Inflammatory macrophage treated with lipopolysaccharide for 4 hours (primary cell): ENCODE data around the gene EVA1A.
A peak's percentile ranks its signal among the peaks of the same experiment; 100 is the strongest.
"Not testable (repeated sequence)": the region's sequence is repeated elsewhere in the genome, so short reads cannot be mapped to it uniquely, and the experiment has no call there.

Experiments
- DNase-seq: peaks from one replicate; pipeline ENCODE4 v3.0.0-alpha.2; 2020

The EVA1A gene

DNA sequence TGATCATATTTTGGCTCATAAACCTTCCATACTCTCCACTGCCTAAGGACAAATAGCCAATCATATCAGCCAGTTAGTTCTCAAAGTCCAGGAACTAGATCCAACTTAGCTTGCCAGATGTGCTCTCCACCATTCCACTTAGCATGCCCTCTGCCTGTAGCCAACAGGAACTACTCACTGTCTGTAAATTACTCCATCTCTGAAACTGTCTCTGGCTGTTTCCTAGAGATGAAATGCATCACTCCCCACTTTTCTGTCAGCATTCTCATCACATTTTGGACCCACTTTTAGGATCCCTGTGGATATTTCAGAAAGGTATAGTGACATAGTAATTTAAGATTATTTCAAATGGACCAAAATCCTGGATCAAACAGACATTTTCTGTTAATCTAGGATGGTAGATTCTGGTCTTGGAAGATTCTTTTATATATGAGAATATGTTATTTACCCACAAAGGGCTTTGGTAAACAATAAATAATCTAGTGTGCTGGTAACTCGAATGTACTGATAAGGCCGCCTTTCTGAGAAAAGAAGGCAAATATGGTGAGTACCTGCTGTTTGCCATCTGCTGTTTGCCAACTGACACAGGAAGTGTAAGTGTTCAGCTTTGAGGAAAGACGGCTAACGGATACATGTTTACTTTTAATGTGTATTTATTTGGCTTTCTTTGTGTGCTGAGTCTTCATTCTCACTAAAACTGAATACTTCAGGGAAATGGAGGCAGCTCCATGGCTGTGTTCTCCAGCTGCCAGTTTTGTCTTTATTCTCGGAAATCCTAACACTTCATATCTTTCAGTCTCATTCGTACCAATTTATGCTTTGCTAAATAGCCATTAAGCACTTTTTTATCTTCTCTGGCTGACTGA lies 79.5 kb downstream of the EVA1A start:
- DNase-seq = no peak

DNA sequence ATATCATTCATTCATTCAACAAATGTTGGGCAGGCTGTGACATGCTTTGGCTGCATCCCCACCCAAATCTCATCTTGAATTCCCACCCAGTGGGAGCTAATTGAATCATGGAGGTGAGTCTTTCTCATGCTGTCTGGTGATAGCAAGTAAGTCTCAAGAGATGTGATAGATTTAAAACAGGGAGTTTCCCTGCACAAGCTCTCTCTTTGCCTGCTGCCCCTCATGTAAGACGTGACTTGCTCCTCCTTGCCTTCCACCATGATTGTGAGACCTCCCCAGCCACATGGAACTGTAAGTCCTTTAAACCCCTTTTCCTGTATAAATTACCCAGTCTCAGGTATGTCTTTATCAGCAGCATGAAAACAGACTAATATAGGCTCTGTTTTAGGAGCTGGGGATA lies 83.0 kb downstream of the EVA1A start:
- DNase-seq = not testable (repeated sequence)

DNA sequence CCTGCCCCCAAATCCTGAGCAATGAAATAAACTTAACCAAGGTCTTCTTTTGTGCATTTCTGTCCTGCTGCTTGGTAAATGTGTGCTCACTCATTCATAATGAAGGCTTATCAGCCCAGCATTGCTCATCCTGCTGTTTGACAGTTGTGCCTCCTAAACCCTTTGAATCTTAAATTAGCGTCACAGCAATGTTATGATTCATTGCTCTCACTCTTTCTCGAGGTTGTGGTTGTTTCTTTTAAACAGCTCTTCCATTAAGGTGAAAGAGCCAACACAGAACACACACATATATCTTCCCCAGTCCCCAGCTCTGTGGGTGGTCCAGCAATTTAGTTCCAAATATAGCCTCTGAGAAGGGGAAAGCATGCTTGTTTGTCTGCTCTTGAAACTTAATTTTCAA lies 84.0 kb downstream of the EVA1A start:
- DNase-seq = no peak

DNA sequence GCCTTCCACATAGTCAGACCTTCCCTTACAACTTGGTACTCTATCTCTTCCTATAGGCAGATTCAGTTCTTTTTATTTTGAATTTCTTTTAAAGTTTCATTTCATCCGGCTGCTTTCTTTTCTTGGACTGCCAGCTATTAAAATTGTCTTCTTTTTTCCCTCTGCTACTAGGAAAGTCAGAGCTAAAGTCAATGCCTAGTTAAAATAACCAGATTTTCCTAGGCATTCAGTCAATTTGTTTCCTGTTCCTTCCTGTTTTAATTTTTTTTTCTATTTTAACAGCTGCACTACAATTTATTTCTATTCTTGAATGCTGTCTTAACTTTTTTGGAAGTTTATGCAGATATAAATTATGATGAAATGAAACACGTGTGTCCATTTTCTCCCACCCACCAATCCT lies 84.8 kb downstream of the EVA1A start:
- no peak for DNase-seq

DNA sequence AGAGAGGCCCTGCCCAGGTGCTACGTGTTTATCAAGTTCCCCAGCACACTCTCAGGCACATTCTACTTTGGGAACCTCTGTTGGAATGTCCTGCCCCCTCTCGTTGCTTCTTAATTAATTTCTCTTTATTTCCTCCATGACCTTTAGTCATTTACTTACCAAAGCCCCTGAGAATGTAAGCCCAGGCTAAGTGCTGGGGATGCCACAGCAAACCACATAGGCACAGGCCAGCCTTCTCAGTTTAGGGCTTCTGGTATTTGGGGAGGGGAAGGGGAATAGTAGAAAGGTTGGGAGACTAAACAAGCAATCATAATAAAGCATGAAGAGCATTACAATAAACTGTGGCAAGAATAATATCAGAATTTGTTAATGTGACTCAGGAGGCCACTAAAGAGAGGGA lies 85.7 kb downstream of the EVA1A start:
- no peak for DNase-seq

DNA sequence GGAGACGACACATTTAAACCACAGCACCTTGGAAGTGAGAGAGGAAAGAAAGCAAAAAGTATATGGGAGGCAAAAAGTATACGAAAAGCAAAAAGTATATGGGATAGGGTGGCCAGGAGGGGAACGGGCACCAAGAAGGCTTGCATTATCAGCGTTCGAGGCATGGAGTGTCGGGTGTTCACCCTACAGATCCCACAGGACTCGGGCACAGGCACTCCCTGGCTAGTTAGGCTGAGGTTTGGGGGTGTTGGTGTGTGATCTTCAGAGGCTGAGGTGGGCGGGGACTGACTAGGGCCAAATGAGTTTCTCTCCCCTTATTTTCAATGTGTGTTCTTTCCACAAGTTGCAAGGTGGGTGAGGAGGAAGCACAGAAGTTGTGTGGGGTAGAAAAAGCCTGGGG lies 86.6 kb downstream of the EVA1A start:
- DNase-seq = no peak

DNA sequence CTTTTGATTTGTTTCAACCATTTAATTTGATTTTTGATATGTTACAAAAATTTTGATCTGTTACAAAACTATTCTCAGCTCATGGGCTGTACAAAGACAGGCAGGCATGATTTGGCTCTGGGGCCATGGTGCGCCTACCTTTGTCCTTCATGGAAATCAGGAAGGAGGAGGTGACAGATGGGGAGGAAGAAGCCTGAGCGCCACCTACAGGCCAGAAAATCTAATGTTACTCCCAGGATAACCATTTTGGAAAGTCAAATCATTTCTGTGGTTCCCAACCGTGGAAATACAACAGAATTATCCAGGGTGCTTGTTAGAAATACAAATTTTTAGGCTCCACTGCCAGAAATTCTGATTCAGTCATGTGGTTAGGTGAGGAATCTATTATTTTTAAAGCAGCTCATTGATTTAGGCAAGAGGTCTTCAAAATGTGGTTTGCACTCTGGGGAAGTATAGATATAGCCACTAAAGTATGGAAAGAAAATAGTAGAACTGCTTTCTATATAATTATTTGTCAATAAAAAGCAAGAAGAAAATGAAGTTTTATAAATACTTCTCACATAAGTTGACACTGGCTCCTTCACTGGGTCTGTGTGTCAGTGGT lies 93.9 kb downstream of the EVA1A start:
- peak; percentile 6 for DNase-seq

DNA sequence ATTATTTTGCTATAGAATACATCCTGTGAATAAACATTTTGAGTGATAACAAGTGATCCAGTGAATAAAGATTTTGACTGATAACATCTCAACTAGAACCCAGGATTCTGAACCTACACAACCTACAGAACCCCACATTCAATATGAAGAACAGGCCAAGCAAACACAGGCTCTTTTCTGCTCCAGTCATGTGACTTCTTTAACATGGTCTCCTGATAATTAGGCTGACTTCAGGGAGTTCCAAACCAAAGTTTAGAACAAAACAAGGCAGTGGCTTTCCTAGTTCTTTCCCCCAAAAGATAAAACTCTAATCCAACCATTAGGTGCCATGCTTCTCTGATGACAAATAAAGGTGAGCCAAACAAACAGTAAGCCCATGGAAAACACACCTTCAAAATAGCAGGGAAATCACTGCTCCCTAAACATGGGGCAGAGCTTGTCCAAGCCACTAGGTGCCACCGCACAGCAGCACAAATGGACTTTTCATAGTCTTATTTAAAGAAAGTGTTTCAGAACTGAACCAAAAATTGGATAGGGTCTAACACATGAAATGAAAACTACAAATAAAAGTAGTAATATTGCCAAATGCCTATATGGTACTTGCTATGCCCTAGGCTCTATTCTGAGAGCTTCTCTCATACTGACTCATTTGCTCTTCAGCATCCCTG lies 95.3 kb downstream of the EVA1A start:
- DNase-seq = no peak

DNA sequence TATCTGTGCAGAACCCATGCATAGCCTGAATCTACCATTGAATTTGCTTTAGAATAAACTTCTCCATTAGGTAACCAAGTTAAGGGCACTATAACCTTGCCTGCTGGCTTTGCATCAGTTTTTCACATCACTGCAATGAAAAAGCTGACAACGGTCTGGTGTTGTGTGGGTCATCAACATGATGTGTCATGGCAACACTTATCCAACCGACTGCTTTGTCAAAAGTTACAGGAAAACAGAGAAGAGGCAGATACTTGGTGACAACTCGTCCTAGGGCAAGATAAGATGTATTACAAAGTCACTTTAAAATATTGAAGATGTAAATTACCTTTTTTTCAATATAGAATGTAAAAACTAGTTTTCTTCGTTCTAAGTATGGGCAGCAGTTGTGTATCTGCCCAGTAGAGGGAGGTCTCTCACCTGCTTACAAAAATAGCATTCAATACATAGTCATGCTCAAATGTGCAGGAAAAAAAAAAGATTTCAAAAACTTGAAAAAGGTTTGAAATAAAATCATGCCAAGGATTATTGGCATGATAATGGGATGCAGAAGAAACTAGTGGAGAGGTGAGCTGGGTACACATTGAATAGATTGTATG lies 96.3 kb downstream of the EVA1A start:
- no peak for DNase-seq

DNA sequence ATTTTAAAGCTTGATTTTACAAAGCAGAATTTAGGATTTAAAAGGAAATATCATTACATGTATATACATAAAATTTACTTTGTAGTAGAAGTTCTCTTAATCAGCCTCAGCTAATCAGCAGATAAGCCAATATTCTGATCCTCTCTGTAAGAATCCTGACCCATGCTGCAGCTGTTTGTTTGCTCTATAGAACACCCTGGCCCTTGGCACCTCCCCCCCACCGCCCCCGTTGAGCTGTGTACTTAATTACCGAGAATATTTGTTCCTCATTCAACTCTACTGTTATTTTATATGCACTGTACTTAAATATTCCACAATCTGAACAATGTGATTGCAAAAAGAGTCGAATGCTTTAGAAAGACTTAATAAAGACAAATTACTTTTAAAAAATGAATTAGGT lies 98.0 kb downstream of the EVA1A start:
- DNase-seq = no peak

DNA sequence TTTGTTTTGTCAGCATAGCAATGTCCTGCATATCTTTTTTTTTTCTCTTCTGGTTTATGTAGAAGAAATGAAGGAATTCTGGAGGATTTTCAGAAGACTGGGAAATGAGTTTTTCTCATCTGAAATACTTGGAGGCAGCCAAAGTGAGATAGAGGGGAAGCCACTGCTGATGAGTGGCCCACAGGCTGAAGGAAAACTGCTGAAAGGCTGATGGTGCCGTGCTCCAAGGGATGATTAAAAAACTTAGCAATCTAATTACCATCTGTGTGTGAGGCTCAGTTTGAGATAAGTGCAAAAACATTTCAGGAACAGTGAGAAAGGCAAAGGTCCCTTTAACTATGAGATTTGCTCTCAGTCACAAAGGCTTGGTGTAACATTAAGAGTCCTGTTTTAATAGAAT lies 98.5 kb downstream of the EVA1A start:
- DNase-seq = no peak

DNA sequence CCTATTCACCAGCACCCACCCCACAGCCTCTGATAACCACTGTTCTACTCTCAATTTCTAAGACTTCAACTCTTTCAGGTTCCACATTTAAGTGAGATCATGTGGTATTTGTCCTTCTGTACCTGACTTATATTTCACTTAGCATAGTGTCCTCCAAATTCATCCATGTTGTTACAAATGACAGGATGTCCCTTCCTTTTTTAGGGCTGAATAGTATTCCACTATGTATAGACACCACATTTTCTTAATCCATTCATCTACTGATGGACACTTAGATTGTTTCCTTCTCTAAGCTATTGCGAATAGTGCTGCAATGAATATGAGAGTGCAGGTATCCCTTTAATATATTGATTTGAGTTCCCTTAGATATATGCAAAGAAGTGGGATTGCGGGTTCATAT lies 100.1 kb downstream of the EVA1A start:
- DNase-seq = no peak

DNA sequence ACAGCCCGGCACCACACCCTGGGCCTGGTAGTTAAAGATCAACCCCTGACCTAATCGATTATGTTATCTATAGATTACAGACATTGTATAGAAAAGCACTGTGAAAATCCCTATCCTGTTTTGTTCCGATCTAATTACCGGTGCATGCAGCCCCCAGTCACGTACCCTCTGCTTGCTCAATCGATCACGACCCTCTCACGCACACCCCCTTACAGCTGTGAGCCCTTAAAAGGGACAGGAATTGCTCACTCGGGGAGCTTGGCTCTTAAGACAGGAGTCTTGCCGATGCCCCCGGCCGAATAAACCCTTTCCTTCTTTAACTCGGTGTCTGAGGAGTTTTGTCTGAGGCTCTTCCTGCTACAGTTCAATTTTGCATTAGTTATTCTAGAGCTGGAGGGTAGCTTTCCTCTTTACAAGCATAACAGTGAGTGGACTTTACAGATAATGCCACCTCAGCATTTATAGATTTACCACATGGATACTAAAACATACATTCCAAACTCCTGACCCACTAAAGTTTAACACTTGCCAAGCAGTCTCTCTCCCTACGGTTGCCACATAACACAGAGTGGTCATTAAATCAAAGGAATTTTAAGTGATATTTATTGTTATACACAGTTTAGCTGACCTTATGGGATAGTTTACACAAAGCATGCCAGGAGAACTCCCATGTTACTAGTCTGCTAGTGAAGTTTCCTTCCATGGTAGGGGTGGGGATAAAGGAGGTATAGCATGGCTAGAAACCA lies 101.0 kb downstream of the EVA1A start:
- DNase-seq = no peak

DNA sequence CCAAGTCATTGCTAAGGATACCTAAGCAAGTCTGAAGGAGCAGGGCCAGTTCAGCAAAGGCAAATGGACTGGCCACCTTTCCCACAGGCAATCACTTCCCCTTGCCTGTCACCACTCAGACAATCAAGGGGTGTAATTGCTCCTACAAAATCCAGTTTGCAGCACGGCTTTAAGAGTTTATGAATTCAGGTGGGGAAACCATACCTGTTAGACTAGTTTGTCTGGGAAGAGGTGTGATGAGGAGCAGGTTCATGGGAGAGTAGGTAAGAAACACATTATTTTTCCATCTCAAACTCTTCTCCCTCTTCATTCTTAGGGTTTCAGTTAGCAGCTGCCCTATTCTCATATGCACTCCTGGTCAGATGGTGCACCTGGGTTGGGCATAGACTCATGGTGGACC lies 102.5 kb downstream of the EVA1A start:
- no peak for DNase-seq

DNA sequence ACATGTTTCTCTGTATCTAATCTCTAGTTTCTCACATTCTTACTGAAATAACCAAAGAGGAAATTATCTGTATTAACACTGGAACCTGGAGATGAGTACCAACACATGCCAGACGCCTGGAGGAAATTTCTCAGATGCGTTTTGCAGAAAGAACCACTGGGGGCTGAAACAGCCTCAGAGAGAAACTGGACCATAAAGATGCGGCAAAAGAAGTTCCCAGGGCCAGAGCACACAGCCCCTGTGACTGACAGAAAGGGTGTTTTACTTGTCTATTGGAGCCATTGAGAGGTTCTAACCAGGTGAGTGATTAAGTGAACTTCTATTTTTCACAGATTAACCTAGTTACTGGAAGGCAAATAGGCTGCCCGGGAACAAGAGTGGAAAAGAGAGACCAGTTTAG lies 103.9 kb downstream of the EVA1A start:
- DNase-seq = no peak

DNA sequence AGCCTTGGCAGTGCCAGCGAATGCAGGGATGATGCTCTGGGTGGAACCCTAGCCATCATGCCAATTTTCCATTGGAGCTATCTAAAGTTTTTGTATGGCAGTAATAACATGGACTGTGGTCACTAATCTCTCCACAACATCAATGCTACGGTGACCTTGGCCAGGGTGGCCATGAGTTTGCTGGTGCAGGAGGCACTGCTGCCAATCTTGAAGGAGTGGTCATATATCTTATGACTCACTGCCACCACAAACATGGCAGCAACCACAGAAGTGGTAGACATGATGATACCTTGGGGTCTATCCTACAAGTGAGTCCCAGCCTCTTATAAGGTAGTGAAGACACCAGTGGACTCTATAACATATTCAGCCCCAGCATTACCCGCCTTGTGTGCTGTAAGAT lies 104.6 kb downstream of the EVA1A start:
- no peak for DNase-seq

DNA sequence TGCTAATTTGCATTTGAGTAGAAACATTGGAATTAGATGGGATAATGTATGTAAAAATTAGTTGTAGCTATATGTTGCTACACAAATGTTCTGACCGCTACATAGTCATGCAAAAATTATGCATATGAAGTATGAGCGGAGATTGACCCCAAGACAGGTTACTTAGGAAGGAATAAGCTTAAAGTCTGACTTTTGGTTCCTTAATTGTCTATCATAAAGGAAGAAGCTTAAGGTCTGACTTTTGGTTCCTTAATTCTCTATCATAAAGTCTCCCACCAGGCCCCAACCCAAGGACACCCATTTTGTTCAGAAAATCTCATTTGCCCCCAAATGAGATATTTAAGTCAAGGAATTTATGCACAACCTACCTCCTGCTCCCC lies 106.5 kb downstream of the EVA1A start:
- no peak for DNase-seq

DNA sequence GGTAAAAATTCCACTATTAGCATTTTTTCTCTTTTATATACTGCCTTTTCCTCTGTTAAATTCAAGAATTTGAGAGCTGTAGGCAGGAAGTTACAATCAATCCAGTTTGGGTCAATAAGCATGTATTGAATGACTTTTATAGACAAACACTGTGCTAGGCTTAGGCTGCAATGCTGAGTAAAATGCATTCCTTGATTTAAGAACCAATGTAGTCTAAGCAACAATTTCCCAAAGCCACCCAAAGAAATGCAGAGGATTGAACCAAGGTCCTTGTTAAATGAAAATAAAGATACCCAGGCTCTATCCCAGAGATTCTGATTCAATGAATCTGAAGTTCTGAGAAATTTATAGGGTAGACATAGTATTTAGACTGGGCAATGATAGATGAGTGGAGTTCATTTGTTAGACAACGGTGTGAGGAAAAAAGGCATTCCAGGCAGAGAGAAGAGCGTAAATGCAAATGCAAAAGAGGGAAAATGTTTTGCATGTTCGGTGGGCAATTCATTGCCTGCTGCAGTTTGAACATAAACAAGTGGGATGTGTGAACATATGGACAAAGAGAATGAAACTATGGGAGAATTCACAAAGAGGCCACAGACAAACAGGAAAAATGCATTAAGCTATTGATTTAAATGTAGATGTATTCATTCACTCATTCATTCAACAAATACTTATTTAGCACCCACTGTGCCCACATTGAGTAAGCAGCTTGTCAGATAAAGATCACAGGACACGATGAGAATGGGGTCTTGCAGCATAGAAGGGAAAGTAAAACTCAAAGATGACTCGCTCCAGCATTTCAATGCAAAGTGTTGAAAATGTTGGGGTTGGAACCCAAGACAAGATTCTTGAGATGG lies 107.1 kb downstream of the EVA1A start:
- DNase-seq = no peak

DNA sequence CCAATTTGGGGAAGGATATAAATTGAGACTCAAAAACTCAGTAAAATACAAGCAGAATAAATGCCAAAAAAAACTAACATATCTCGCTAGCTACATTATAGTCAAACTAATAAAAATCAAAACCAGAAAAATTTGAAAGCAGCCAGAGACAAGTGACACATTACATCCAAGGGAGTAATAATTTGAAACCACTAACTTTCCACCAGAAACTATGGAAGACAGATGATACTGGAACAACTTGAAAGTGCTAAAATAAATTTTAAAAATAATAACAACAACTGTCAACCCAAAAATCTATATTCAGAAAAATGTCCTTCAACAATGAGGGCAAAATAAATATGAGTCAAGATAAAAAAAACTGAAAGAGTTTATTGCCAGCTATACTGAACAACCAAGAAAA lies 110.7 kb downstream of the EVA1A start:
- no peak for DNase-seq

DNA sequence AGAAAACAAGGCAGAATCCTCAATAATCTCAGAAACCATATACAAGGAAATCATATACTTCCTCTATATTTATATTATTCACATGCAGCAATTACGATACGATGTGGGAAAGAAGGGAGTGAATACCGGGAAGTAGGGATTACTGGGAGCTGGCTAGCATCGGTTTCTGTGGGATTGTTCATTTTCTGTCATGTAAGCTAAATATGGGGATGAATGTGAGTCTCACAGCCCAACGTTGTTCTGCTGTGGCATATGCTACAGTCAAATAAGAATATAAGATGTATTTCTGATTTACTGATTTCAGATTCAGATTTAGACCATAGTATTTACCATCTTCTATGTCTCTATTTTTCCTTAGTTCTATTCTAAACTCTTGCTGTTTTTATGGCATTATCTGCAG lies 113.6 kb downstream of the EVA1A start:
- no peak for DNase-seq
